H9 (cell line): ENCODE data around the gene CCDC88C. TPM values are rescaled to one million over a fixed set of nuclear protein-coding genes. Genes with fewer than 3 reads are reported as not detected.

Experiments used
- DNase-seq: peaks from one replicate; pipeline ENCODE4 v3.0.0-alpha.2; 2017
- H2AFZ ChIP-seq: one replicate; pipeline ENCODE4 v1.6.1; 2013; ENCODE audit warnings: mild to moderate bottlenecking, low read length, control low read depth, moderate library complexity
- H2AK5ac ChIP-seq: 2 replicates; pipeline ENCODE4 v1.6.1; 2013; ENCODE audit warnings: low read length, control low read depth, mixed read lengths; ENCODE audit not compliant: insufficient read length
- H2BK120ac ChIP-seq: one replicate; pipeline ENCODE4 v1.6.1; 2013; ENCODE audit warnings: low read depth, mild to moderate bottlenecking, low read length, control low read depth, inconsistent platforms; ENCODE audit not compliant: poor library complexity, severe bottlenecking
- H2BK12ac ChIP-seq: 2 replicates; pipeline ENCODE4 v1.6.1; 2013; ENCODE audit warnings: low read length, control low read depth, mixed read lengths, low read depth; ENCODE audit not compliant: insufficient read length
- H2BK15ac ChIP-seq: 2 replicates; pipeline ENCODE4 v1.6.1; 2013; ENCODE audit warnings: low read depth, low read length, control low read depth
- H2BK20ac ChIP-seq: one replicate; pipeline ENCODE4 v1.6.1; 2013; ENCODE audit warnings: low read depth, mild to moderate bottlenecking, low read length, control low read depth, inconsistent platforms; ENCODE audit not compliant: poor library complexity, severe bottlenecking
- H2BK5ac ChIP-seq: 2 replicates; pipeline ENCODE4 v1.6.1; 2013; ENCODE audit warnings: low read length, control low read depth, mixed read lengths; ENCODE audit not compliant: insufficient read length
- H3K14ac ChIP-seq: 2 replicates; pipeline ENCODE4 v1.6.1; 2013; ENCODE audit warnings: low read length, control low read depth; ENCODE audit not compliant: insufficient read depth
- H3K18ac ChIP-seq: 2 replicates; pipeline ENCODE4 v1.6.1; 2013; ENCODE audit warnings: low read depth, mild to moderate bottlenecking, mixed read lengths, low read length, control low read depth; ENCODE audit not compliant: insufficient read length
- H3K23ac ChIP-seq: 2 replicates; pipeline ENCODE4 v1.6.1; 2013; ENCODE audit warnings: low read length, control low read depth, mixed read lengths, low read depth; ENCODE audit not compliant: insufficient read length
- H3K23me2 ChIP-seq: 2 replicates; pipeline ENCODE4 v1.6.1; 2013; ENCODE audit warnings: low read depth, mild to moderate bottlenecking, mixed read lengths, low read length, control low read depth; ENCODE audit not compliant: insufficient read length, poor library complexity, severe bottlenecking
- H3K27ac ChIP-seq: 2 replicates; pipeline ENCODE4 v1.5.1; 2013; ENCODE audit warnings: low read length, control low read depth, mixed read lengths, low read depth; ENCODE audit not compliant: insufficient read length
- H3K27me3 ChIP-seq: 2 replicates; pipeline ENCODE4 v1.6.1; 2013; ENCODE audit warnings: low read length, control low read depth, inconsistent platforms; ENCODE audit not compliant: insufficient read depth
- H3K4ac ChIP-seq: 2 replicates; pipeline ENCODE4 v1.6.1; 2013; ENCODE audit warnings: low read depth, mild to moderate bottlenecking, control low read depth, inconsistent platforms, low read length, moderate library complexity
- H3K4me1 ChIP-seq: 2 replicates; pipeline ENCODE4 v1.6.1; 2013; ENCODE audit warnings: low read length, control low read depth, inconsistent platforms; ENCODE audit not compliant: insufficient read depth
- H3K4me2 ChIP-seq: 2 replicates; pipeline ENCODE4 v1.6.1; 2013; ENCODE audit warnings: low read length, control low read depth, mixed read lengths; ENCODE audit not compliant: insufficient read length, insufficient read depth
- H3K56ac ChIP-seq: 2 replicates; pipeline ENCODE4 v1.6.1; 2013; ENCODE audit warnings: low read depth, mild to moderate bottlenecking, mixed read lengths, low read length, control low read depth; ENCODE audit not compliant: insufficient read length
- H3K79me1 ChIP-seq: 2 replicates; pipeline ENCODE4 v1.6.1; 2013; ENCODE audit warnings: low read depth, mild to moderate bottlenecking, moderate library complexity, low read length, control low read depth, inconsistent platforms; ENCODE audit not compliant: insufficient read depth, poor library complexity, severe bottlenecking
- H3K79me2 ChIP-seq: 2 replicates; pipeline ENCODE4 v1.6.1; 2013; ENCODE audit warnings: low read length, control low read depth, inconsistent platforms; ENCODE audit not compliant: insufficient read depth
- H3K9ac ChIP-seq: 2 replicates; pipeline ENCODE4 v1.6.1; 2013; ENCODE audit warnings: low read length, control low read depth, mixed read lengths; ENCODE audit not compliant: insufficient read length; ENCODE audit errors: extremely low read depth
- H3K9me3 ChIP-seq: one replicate; pipeline ENCODE4 v1.6.1; 2013; ENCODE audit warnings: low read depth, low read length, inconsistent platforms; ENCODE audit not compliant: control insufficient read depth
- H3T11ph ChIP-seq: one replicate; pipeline ENCODE4 v1.6.1; 2013; ENCODE audit warnings: mild to moderate bottlenecking, low read length, control low read depth, inconsistent platforms
- H4K20me1 ChIP-seq: one replicate; pipeline ENCODE4 v1.6.1; 2013; ENCODE audit not compliant: control insufficient read depth, insufficient read length, insufficient read depth
- H4K5ac ChIP-seq: 2 replicates; pipeline ENCODE4 v1.6.1; 2013; ENCODE audit warnings: low read depth, mild to moderate bottlenecking, mixed read lengths, low read length, control low read depth; ENCODE audit not compliant: insufficient read length
- H4K8ac ChIP-seq: replicated peaks from 2 replicates; pipeline ENCODE4 v1.6.1; 2013; ENCODE audit warnings: low read length, control low read depth, mixed read lengths, low read depth; ENCODE audit not compliant: insufficient read length
- H4K91ac ChIP-seq: 2 replicates; pipeline ENCODE4 v1.6.1; 2013; ENCODE audit warnings: low read depth, mild to moderate bottlenecking, moderate library complexity, mixed read lengths, low read length, control low read depth; ENCODE audit not compliant: insufficient read length
- H3K27ac Mint-ChIP-seq, 3 experiments: 2 replicates in 2 of 3; 3 replicates in 1 of 3; pipeline ENCODE4 v1.8.0; 2020 to 2021; ENCODE audit warnings: mixed read lengths in 3 of 3, mild to moderate bottlenecking in 1 of 3, moderate library complexity in 1 of 3
- H3K27me3 Mint-ChIP-seq: 2 replicates; pipeline ENCODE4 v1.8.0; 2021; ENCODE audit warnings: low read depth, mild to moderate bottlenecking, moderate library complexity, mixed read lengths
- H3K36me3 Mint-ChIP-seq, 3 experiments: 2 replicates in 2 of 3; 3 replicates in 1 of 3; pipeline ENCODE4 v1.8.0; 2020 to 2021; ENCODE audit warnings: low read depth in 3 of 3, mixed read lengths in 3 of 3; ENCODE audit not compliant: insufficient read depth in 1 of 3
- H3K4me1 Mint-ChIP-seq, 2 experiments: 2 replicates each; pipeline ENCODE4 v1.8.0; 2020; ENCODE audit warnings: mixed read lengths in 2 of 2
- H3K4me3 Mint-ChIP-seq, 2 experiments: 2 replicates in 1 of 2; 3 replicates in 1 of 2; pipeline ENCODE4 v1.8.0; 2020 to 2021; ENCODE audit warnings: mild to moderate bottlenecking in 2 of 2, mixed read lengths in 2 of 2, moderate library complexity in 1 of 2
- H3K9me3 Mint-ChIP-seq, 2 experiments: 2 replicates in 1 of 2; 3 replicates in 1 of 2; pipeline ENCODE4 v1.8.0; 2020; ENCODE audit warnings: mild to moderate bottlenecking in 2 of 2, mixed read lengths in 2 of 2, moderate library complexity in 1 of 2
- CTCF ChIP-seq: fragments of 200-600 bp; sonication (generic); conservative IDR thresholded peaks from 3 replicates; pipeline ENCODE4 v1.8.0; 2021; ENCODE audit warnings: antibody characterized with exemption, mild to moderate bottlenecking
- WGBS: extraction: QIAGEN DNeasy Blood & Tissue Kit; methylation state at CpG from one replicate; pipeline ENCODE4 v1.1.7; 2013; ENCODE audit warnings: missing lambda C conversion rate, low lambda C conversion rate, mixed read lengths; ENCODE audit not compliant: insufficient read length; ENCODE audit errors: extremely low coverage; 5-methylcytosine and 5-hydroxymethylcytosine counted together
- total RNA-seq: library from RNA; stranded (reverse); gene quantifications from 2 replicates; pipeline ENCODE4 v1.2.1, GENCODE V29; 2021

Gene CCDC88C
- total RNA-seq, 1 experiment from 2014 or later: 52.4 TPM

- Histone ChIP-seq H3K23me2 (no peaks in the 10 kb centered on the region), H3K9me3 (peaks cover 20% of the 10 kb centered on the region), H4K20me1 (no peaks in the 10 kb centered on the region), H3K4me2 (no peak overlapping the region), H3K9ac (no peak overlapping the region), H2BK15ac (no peak overlapping the region), H2AFZ (no peak overlapping the region), H3K23ac (no peak overlapping the region), H2AK5ac (no peak overlapping the region), H3K14ac (no peak overlapping the region), H2BK12ac (no peak overlapping the region), H3K27ac (no peak overlapping the region), H4K8ac (no peak overlapping the region), H3K27me3 (no peaks in the 10 kb centered on the region), H3K79me2 (no peaks in the 10 kb centered on the region), H3K56ac (no peak overlapping the region), H2BK20ac (no peak overlapping the region), H3K79me1 (no peaks in the 10 kb centered on the region), H2BK5ac (no peak overlapping the region), H2BK120ac (no peak overlapping the region), H3T11ph (no peak overlapping the region), H4K91ac (no peak overlapping the region), H3K4me1 (no peaks in the 10 kb centered on the region), H4K5ac (no peak overlapping the region), H3K18ac (no peak overlapping the region), H3K4ac (no peak overlapping the region)
- no peak overlapping the region for H3K27ac Mint-ChIP-seq
- no peaks in the 10 kb centered on the region for H3K4me1 Mint-ChIP-seq
- peaks cover 22 to 34% of the 10 kb centered on the region in 2 experiments for H3K9me3 Mint-ChIP-seq
- H3K36me3 Mint-ChIP-seq: peaks cover 69 to 92% (median 83%) of the 10 kb centered on the region in 3 experiments
- DNase-seq: no peak
- H3K4me3 Mint-ChIP-seq: no peak overlapping the region
- no peak for TF ChIP-seq CTCF
- no CpG with 5 or more reads among the region's 2 CpGs for WGBS
- H3K27me3 Mint-ChIP-seq: no peaks in the 10 kb centered on the region; the same call in 1 of the 2 replicates
Observed at GRCh38 chr14:91316761-91317160, 100.9 kb downstream of the CCDC88C start.
